Ectodermal cell (in vitro differentiated cells): ENCODE measurements around the gene ARNT2.

ENCODE experiments used
- H3K27ac ChIP-seq: 2 replicates; pipeline ENCODE4 v1.7.0; 2013; ENCODE audit warnings: mild to moderate bottlenecking, low read depth, low read length; ENCODE audit not compliant: insufficient read depth, poor library complexity, severe bottlenecking
- H3K27me3 ChIP-seq: 2 replicates; pipeline ENCODE4 v1.7.0; 2013; ENCODE audit warnings: mild to moderate bottlenecking, low read length; ENCODE audit not compliant: insufficient read depth, control insufficient read depth, poor library complexity, severe bottlenecking
- H3K36me3 ChIP-seq: one replicate; pipeline ENCODE4 v1.7.0; 2013; ENCODE audit warnings: low read length; ENCODE audit not compliant: control insufficient read depth, insufficient read depth
- H3K4me1 ChIP-seq: one replicate; pipeline ENCODE4 v1.7.0; 2013; ENCODE audit warnings: low read length; ENCODE audit not compliant: control insufficient read depth, insufficient read depth
- H3K4me3 ChIP-seq: 2 replicates; pipeline ENCODE4 v1.7.0; 2013; ENCODE audit warnings: low read depth, low read length, control low read depth; ENCODE audit not compliant: insufficient read depth
- H3K9me3 ChIP-seq: 2 replicates; pipeline ENCODE4 v1.7.0; 2013; ENCODE audit warnings: mild to moderate bottlenecking, low read length, moderate library complexity; ENCODE audit not compliant: control insufficient read depth
- WGBS, 2 experiments: methylation state at CpG; one replicate each; pipeline ENCODE4 v1.1.7; 2013; ENCODE audit warnings: missing lambda C conversion rate in 2 of 2; 5-methylcytosine and 5-hydroxymethylcytosine counted together

Gene ARNT2

DNA sequence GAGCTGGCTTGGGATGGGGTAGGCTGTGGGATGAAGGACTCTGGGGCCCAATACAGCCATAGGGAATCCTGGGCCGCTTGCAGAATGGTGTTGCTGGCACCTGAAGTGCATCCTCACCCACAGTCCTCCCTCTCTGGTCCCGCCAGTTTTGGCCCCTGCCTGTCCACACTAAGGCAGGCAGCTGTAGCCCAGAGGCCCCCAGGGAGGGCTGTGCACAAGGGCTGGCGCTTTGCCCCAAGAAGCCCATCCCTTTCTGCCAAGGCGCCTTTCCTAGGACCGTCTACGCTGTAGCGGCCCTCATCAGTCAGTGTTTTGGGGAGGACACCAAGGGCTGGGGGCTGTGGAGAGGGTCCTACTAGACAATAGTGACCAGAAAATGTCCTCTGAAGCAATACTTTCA is 174.7 kb downstream of the ARNT2 start:
- no peaks in the 10 kb centered on the region for H3K9me3 ChIP-seq
- H3K27ac ChIP-seq = no peak overlapping the region
- no peak overlapping the region for H3K4me3 ChIP-seq
- 86 to 89% methylated on average over 7 of the region's 7 CpGs for WGBS, 2 experiments
- H3K4me1 ChIP-seq = peaks cover 2% of the 10 kb centered on the region
- peaks cover 14% of the 10 kb centered on the region for H3K36me3 ChIP-seq
- H3K27me3 ChIP-seq = no peaks in the 10 kb centered on the region

- no peaks in the 10 kb centered on the region for H3K9me3 ChIP-seq
- 61 to 70% methylated on average over 6 of the region's 6 CpGs for WGBS, 2 experiments
- peaks cover 13% of the 10 kb centered on the region for H3K36me3 ChIP-seq
- no peaks in the 10 kb centered on the region for H3K27me3 ChIP-seq
- peaks cover 2% of the 10 kb centered on the region for H3K4me1 ChIP-seq
- H3K4me3 ChIP-seq = no peak overlapping the region
- H3K27ac ChIP-seq = no peak overlapping the region
These were observed 175.4 kb downstream of the ARNT2 start for GRCh38 chr15:80579611-80580010.

DNA sequence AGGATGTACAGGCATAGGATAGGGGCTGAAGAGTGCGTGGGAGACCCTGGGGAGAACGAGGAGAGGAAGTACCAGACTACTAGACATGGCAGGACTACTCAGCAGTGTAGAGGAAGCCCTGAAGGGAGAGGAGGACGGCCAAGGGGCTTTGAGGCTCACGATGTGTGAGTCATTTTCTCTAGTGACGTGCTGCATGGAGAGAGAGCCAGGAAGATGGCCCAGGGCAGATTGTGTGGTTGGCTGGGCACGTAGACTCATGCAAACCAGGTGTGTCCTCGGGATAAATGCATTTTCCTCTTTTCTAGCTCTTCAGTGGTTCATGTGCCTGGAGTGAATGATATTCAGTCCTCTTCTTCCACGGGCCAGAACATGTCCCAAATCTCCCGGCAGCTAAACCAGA is 175.9 kb downstream of the ARNT2 start:
- no peak overlapping the region for H3K27ac ChIP-seq
- H3K4me1 ChIP-seq = peaks cover 2% of the 10 kb centered on the region
- H3K36me3 ChIP-seq = peaks cover 8% of the 10 kb centered on the region
- WGBS, 2 experiments = 92% methylated on average over 9 of the region's 9 CpGs
- no peak overlapping the region for H3K4me3 ChIP-seq
- no peaks in the 10 kb centered on the region for H3K9me3 ChIP-seq
- H3K27me3 ChIP-seq = no peaks in the 10 kb centered on the region

- H3K9me3 ChIP-seq = no peaks in the 10 kb centered on the region
- H3K27ac ChIP-seq = no peak overlapping the region
- peaks cover 4% of the 10 kb centered on the region for H3K36me3 ChIP-seq
- peaks cover 2% of the 10 kb centered on the region for H3K4me1 ChIP-seq
- 94 to 98% methylated on average over 11 of the region's 11 CpGs for WGBS, 2 experiments
- H3K4me3 ChIP-seq = no peak overlapping the region
- no peaks in the 10 kb centered on the region for H3K27me3 ChIP-seq
These were observed 176.5 kb downstream of the ARNT2 start for GRCh38 chr15:80580536-80581260.

GRCh38 chr15:80581976-80582375 is 177.8 kb downstream of the ARNT2 start:
- Histone ChIP-seq H3K4me3 (no peak overlapping the region), H3K9me3 (no peaks in the 10 kb centered on the region), H3K27ac (no peak overlapping the region), H3K4me1 (peaks cover 2% of the 10 kb centered on the region), H3K36me3 (peaks cover 4% of the 10 kb centered on the region), H3K27me3 (no peaks in the 10 kb centered on the region)
- WGBS, 2 experiments = 88 to 92% methylated on average over 7 of the region's 7 CpGs

- Histone ChIP-seq H3K9me3 (no peaks in the 10 kb centered on the region), H3K4me1 (peaks cover 2% of the 10 kb centered on the region), H3K27ac (no peak overlapping the region), H3K36me3 (peaks cover 4% of the 10 kb centered on the region), H3K27me3 (no peaks in the 10 kb centered on the region), H3K4me3 (no peak overlapping the region)
- WGBS, 2 experiments = 94 to 95% methylated on average over 15 of the region's 15 CpGs
These were observed 178.7 kb downstream of the ARNT2 start for GRCh38 chr15:80582816-80583423.

DNA sequence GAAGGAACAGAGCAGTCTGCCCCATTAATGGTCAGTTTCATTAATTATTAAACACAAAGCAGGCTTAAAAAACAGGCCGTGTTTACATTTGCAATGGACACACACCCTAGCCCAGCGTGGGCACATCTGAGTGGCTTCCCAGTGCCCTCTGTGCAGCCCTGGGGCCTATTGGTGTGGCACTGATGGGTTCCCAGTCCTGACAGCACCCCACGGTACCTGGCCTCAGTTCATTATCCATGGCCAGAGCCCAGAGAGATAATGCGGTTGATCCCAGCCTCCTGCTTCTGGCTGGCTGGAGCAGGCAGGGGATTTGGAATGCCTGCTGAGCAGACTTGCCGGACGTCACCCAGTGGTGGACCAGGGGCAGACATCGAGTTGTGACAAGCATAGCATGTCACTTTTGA is 180.4 kb downstream of the ARNT2 start:
- 82 to 85% methylated on average over 7 of the region's 7 CpGs for WGBS, 2 experiments
- Histone ChIP-seq H3K36me3 (peaks cover 4% of the 10 kb centered on the region), H3K27ac (no peak overlapping the region)

DNA sequence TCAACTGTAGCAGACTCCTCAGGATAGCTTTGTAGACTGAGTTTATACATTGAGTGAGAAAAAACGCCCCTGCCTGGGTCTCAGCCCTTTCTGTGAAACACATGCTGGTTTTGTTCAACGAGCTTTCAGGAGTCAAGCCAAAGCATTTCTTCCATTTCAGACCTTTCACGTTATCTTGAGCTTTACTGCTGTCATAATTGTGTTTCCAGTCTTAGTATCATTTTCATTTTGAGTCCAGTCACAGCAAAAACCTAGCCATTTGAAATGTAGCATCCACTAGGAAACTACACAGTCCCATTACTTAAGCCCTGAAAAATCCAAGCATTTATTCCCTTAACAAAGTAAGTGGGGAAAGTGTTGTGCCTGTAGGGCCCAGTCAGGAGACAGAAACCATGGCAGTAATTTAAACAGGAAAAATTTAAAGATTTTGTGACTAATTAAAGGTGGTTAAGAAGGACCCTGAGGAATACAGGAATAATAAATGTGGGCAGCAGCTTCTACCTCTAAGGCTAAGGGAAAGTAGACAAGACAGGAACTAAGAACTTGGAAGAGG is 180.9 kb downstream of the ARNT2 start:
- Histone ChIP-seq H3K27me3 (no peaks in the 10 kb centered on the region), H3K36me3 (peaks cover 4% of the 10 kb centered on the region), H3K9me3 (no peaks in the 10 kb centered on the region), H3K4me3 (no peak overlapping the region), H3K4me1 (no peaks in the 10 kb centered on the region), H3K27ac (no peak overlapping the region)
- WGBS, 2 experiments = 90 to 93% methylated on average over 3 of the region's 3 CpGs

More for the DNA sequence above, 180.4 kb downstream of the ARNT2 start:
- no peak overlapping the region for H3K4me3 ChIP-seq
- no peaks in the 10 kb centered on the region for H3K9me3 ChIP-seq
- H3K27me3 ChIP-seq = no peaks in the 10 kb centered on the region
- H3K4me1 ChIP-seq = no peaks in the 10 kb centered on the region

DNA sequence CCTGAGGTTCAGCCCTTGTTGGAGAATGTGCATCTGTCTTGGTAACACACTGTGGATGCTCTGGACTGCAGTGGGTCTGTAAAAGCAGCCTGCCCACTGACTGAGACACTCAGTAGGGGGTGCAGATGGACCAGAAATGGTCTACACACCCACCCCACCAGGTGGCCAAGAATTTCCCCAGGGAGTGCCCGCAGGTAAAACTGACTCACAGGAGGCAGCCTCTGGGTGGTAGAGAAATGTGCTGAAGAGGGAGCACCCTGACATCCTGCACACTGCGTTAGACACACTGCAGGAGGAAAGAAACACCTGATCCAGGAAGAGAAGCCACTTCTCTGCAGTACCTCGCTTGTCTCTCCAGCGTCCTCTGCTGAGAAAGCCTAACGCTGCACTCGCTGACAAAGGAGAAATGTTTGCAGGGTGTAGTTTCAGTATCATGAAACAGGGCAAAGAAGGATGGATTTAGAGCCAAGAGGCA is 181.4 kb downstream of the ARNT2 start:
- Histone ChIP-seq H3K36me3 (peaks cover 4% of the 10 kb centered on the region), H3K27ac (no peak overlapping the region), H3K9me3 (no peaks in the 10 kb centered on the region), H3K27me3 (no peaks in the 10 kb centered on the region), H3K4me3 (no peak overlapping the region), H3K4me1 (no peaks in the 10 kb centered on the region)
- WGBS, 2 experiments = 86 to 88% methylated on average over 6 of the region's 6 CpGs

GRCh38 chr15:80586161-80586560 is 182.0 kb downstream of the ARNT2 start:
- H3K9me3 ChIP-seq = no peaks in the 10 kb centered on the region
- peaks cover 4% of the 10 kb centered on the region for H3K36me3 ChIP-seq
- no peak overlapping the region for H3K4me3 ChIP-seq
- H3K27ac ChIP-seq = no peak overlapping the region
- no peaks in the 10 kb centered on the region for H3K4me1 ChIP-seq
- no peaks in the 10 kb centered on the region for H3K27me3 ChIP-seq
- WGBS, 2 experiments = 96 to 100% methylated on average over 4 of the region's 4 CpGs
